GM19324 (cell line): ENCODE data around the gene LRP2.
"Not testable (repeated sequence)": the region's sequence is repeated elsewhere in the genome, so short reads cannot be mapped to it uniquely, and the experiment has no call there.

Experiments
- ATAC-seq: cut with Tn5 transposase; IDR thresholded peaks from one replicate; pipeline ENCODE4 v1.9.1; 2021; ENCODE audit warnings: mild to moderate bottlenecking, moderate library complexity; ENCODE audit not compliant: unreplicated experiment, low FRiP score

The LRP2 gene

GRCh38 chr2:169136885-169137534 lies 225.3 kb downstream of the LRP2 start:
- no peak for ATAC-seq

DNA sequence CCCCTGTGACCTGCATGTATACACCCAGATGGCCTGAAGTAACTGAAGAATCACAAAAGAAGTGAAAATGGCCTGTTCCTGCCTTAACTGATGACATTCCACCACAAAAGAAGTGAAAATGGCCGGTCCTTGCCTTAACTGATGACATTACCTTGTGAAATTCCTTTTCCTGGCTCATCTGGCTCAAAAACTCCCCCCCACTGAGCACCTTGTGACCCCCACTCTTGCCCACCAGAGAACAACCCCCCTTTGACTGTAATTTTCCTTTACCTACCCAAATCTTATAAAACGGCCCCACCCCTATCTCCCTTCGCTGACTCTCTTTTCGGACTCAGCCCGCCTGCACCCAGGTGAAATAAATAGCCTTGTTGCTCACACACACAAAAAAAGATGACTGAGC lies 225.9 kb downstream of the LRP2 start:
- ATAC-seq: not testable (repeated sequence)

GRCh38 chr2:169134272-169134671 lies 228.1 kb downstream of the LRP2 start:
- ATAC-seq: not testable (repeated sequence)

- no peak for ATAC-seq
Observed at GRCh38 chr2:169131587-169132512, 230.5 kb downstream of the LRP2 start.

DNA sequence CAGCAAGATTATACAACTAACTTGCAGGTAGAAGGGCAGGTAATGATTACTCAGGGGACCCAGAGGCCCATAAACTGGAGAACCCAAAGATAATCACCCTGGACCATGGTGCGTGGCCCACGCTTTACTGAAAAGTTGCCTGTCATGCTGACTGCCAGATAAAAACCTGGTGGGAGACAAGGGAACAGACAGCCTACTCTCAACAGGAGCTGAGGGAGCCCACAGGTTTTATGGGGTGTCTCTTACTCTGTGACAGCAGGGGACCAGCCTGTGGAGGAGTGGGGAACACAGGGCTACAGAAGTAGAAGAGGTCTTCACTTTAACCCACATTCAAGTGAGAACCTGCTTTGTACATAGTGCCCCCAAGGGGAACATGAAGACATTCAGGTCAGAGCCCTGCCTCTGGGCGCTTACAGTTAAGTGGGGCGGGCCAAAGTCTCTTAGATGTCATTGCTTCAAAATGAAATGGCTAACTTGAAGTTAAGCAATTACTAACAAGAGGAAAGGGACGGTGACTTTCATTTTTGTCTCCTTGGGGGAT lies 232.6 kb downstream of the LRP2 start:
- no peak for ATAC-seq

- ATAC-seq: no peak
Observed at GRCh38 chr2:169119851-169120250, 242.5 kb downstream of the LRP2 start.

DNA sequence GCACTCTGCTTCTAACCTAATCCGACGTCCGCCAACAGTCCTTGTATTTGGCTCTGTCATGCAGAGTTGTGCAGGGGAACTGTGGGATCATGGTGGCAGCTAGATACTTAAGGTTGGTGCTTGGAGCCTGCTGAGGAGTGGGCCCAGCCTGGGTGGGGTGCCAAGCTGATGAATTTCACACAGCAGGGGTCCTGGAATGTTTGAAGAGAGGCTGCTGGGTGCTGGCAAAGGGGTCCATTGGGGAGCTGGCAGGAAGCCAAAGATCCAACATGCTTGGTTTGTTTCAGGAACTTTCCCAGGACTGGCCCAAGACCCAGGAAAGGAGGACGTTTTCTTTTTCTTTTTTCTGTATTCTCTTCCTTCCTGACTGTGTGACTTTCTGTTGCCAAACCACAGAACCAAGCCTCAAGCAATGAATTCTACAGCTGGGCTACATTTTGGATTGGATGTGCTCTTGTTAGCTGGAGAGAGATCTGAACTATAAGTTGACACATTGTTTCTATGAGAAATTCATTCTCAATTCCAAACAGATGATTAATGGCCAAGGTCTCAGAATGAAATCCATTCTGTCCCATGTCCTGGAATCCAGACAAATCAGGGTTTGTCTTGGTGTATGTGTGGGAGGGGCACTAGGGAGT lies 243.1 kb downstream of the LRP2 start:
- ATAC-seq: no peak

GRCh38 chr2:169118060-169118459 lies 244.3 kb downstream of the LRP2 start:
- no peak for ATAC-seq

DNA sequence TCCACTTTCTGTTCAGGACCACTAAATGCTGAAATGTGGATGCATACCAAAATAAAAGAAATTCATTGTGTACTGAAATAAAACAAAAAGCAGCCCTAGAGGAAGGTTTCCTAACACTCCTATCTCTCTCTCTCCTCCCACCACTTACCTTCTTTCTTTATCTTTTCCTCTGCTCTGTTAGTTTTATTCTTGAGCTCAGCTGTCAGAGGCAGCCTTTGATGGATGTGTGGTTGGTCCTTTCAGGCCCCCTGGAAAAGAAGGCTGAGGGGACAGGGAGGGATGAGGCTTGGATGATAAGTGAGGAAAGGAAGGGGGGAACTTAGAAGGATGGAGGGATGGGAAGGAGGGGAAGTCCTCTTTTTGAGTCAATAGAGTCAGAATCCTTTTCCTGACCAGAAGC lies 245.3 kb downstream of the LRP2 start:
- no peak for ATAC-seq

DNA sequence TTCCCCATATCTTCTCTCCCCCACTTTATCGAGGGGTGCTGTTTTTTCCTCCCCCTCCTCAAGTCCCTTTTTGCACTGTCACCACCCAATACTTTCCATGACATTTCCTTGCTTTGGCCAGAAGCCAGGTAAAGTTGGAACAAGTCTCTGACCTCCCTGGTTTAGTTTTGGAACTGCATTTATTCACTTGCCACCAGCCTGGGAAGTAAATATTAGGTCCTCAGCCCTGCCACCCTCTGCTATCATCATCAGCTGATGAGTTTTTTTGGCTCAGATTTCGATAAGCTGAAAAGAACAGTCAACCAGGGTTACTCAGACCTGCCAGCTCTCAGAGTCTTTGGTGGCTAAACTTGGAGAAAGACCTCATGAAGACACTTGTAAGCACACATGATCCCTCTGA lies 246.0 kb downstream of the LRP2 start:
- ATAC-seq: no peak

DNA sequence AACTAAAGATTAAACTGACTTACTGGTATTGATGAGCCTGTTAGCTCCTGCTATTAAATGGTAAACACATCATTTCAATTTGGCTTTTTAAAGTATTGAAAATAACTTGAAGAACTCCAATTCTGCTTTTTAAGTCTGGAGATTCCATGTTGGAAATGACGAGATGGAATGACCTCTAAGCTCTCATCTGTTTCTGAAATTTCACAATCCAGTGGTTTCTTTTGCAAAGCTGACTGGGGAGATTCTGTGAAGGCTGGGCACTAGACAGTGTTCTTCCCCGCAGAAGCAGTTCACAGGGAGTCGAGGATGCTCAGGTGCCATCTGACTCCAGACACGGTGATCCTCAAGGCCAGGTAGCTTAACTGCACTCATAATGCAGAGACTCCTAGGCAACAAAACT lies 248.3 kb downstream of the LRP2 start:
- no peak for ATAC-seq

GRCh38 chr2:169112841-169113240 lies 249.5 kb downstream of the LRP2 start:
- ATAC-seq: no peak

DNA sequence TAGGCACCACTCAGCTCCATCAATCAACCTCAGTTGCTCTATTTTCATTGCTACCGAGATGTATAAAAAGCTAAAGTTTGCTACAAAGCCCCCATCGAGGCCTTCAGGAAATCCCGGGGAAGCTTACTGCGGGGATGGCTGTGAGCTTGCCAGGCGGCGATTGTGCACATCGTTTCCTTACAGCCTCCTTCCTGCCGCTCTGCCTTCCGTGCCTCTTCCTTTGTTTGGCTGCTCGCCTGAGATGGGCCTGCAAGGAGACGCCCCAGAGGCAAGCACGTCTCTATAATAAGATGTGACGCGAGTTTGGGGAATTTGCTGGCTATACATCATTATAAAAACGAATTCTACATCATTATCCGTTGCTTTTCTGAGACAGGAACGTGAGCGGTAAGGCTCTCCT lies 251.4 kb downstream of the LRP2 start:
- ATAC-seq: no peak

DNA sequence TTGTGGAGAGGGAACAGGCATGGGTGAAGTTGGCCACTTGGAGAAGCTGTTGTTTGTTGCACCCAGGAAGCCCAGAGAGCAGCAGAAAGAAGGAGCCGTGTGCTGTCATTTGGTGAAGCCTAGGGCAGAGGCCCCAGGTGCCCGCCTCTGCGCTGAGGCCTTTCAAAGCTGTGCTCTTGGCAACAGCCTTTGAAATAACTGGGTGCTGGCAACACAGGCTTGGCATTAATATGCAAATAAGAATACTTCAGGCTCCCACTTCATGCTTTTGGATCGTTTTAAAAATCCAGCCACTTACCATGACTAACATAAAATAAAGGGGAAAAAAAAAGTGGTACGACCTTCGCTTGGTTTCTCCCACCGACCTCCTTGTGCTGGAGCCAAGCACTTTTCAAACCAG lies 251.9 kb downstream of the LRP2 start:
- ATAC-seq: no peak

- ATAC-seq: no peak
Observed at GRCh38 chr2:169109502-169110409, 252.6 kb downstream of the LRP2 start.

GRCh38 chr2:169108099-169108884 lies 254.0 kb downstream of the LRP2 start:
- no peak for ATAC-seq

DNA sequence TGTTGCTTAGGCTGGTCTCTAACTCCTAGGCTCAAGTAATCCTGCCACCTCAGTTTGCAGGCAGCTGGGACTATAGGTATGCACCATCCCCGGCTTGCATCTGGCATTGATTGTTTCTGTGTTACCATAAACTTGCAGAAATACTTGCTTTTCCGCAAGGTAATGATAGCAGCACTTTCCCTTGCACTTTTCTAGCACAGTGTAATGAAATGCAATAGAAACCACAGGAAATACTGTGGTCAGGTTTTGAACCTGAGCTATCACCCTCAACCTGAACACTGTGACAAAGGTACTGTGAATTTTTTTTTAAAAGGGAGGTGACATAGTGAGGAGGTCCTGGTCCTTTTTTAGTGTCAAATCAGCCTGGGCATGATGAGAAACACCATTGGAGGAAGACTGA lies 254.7 kb downstream of the LRP2 start:
- peak; percentile 88 for ATAC-seq

DNA sequence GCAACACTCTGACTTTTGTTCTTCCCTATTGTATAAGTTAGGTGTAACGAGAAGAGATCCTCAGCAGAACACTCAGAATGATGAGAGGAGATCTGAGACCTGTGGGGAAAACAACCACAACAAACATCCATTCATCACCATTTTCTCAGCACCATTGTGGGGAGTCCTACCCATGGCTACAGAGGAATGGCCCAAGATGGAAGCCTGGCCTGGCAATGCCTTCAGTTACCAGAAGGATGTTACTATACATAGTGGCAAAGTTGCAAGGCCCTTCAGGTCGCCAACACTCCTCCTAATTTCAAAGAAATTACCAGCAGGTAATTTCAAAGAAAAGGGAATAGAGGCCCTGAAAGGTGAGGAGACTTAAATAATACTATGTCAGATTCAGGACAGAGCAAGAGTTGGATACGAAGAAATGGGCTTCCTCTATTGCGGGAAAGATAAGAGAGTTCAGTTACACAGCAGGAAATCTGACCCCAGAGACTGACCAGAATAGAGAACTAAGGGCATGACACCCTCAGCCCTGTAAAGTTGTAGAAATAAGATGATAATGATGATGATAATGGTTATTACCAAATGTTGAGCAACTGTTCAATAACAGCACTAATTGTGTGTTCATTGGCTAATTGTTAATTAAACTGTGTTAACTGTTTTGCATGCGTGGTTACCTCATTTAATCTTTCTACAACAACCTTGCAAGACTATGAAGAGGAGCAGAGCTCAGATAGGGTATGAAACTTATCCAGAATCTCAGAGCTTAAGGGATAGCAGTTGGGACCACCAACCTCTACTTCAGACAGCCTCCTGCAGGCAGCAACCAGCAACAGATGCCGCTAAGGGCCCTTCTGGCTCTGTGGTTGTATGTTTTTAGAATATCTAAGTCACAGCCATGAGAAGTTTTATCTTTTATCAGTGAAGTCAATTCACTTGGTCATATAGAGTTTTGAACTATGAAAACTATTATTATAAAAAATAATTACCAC lies 255.5 kb downstream of the LRP2 start:
- ATAC-seq: no peak
